ENCODE data around the gene MAJIN.

- no peak for TF ChIP-seq CTCF (IDR thresholded peaks at IDR 0.05)
- TF ChIP-seq POLR2AphosphoS5 (IDR thresholded peaks at IDR 0.05) = no peak
- no peak for TF ChIP-seq POLR2A (IDR thresholded peaks at IDR 0.05)
Observed at GRCh38 chr11:64908766-64909165, 63.1 kb downstream of the MAJIN start.

Measured in prostate gland (tissue), 2 donors.